Esophagus squamous epithelium (tissue), 5 donors: ENCODE measurements around the gene GABRP. TPM values are rescaled to one million over a fixed set of nuclear protein-coding genes. Genes with fewer than 3 reads are reported as not detected.
A peak's percentile ranks its signal among the peaks of the same experiment; 100 is the strongest.

ENCODE experiments used
- DNase-seq: peaks from one replicate; lab custom pipeline; 2025; lab: John Stamatoyannopoulos, UW
- H3K27ac ChIP-seq, 4 donors: fragments of 200-600 bp; sonication (generic); one replicate each; pipeline ENCODE4 v1.5.1; 2016 to 2019; ENCODE audit warnings: mild to moderate bottlenecking in 1 of 4
- H3K27me3 ChIP-seq, 4 donors: fragments of 200-600 bp; sonication (generic); 1 replicate in 3 of 4; 2 replicates in 1 of 4; pipeline versions ENCODE4 v1.5.1 to v1.6.0; 2017 to 2021; ENCODE audit warnings: antibody characterized with exemption in 1 of 4
- H3K36me3 ChIP-seq, 3 donors: fragments of 200-600 bp; sonication (generic); one replicate each; pipeline ENCODE4 v1.5.1; 2016 to 2019
- H3K4me1 ChIP-seq, 3 donors: fragments of 200-600 bp; sonication (generic); one replicate each; pipeline ENCODE4 v1.5.1; 2017 to 2019
- H3K4me3 ChIP-seq, 4 donors: fragments of 200-600 bp; sonication (generic); 1 replicate in 3 of 4; 2 replicates in 1 of 4; pipeline ENCODE4 v1.5.1; 2016 to 2019; ENCODE audit warnings: mild to moderate bottlenecking in 2 of 4, moderate library complexity in 1 of 4
- H3K9me3 ChIP-seq, 3 donors: fragments of 200-600 bp; sonication (generic); one replicate each; pipeline ENCODE4 v1.5.1; 2016 to 2019
- CTCF ChIP-seq, 6 experiments: fragments of 450-650 bp in 4 of 6; fragments of 200-600 bp in 2 of 6; sonication (generic) in 2 of 6; IDR thresholded peaks; one replicate each; pipeline ENCODE4 v1.5.1; 2016 to 2019; ENCODE audit warnings: antibody characterized with exemption in 6 of 6, mild to moderate bottlenecking in 4 of 6, moderate library complexity in 4 of 6
- POLR2A ChIP-seq, 4 donors: fragments of 450-650 bp; IDR thresholded peaks; one replicate each; pipeline ENCODE4 v1.6.1; 2017; ENCODE audit warnings: antibody characterized with exemption in 4 of 4, mild to moderate bottlenecking in 4 of 4, moderate library complexity in 3 of 4
- WGBS, 2 donors: methylation state at CpG; one replicate each; pipeline ENCODE4 v1.1.5; 2018; 5-methylcytosine and 5-hydroxymethylcytosine counted together
- intact Hi-C: fragments of 100-400 bp; cut with DNase I; formaldehyde crosslinking; loops from one replicate; pipeline ENCODE4 v1.15.0; 2022
- total RNA-seq, 4 donors: library from RNA; depleted of rRNA; stranded (reverse); fragments of >200 nt; gene quantifications; one replicate each; pipeline ENCODE4 v1.1.0, GENCODE V29; 2016
- donor health status: DM: yes; HTN: yes; CAD: no.

Gene GABRP
- total RNA-seq, 4 donors from 2014 or later: 1.1 to 49.2 (median 29.2) TPM

GRCh38 chr5:170769246-170769645 lies 14.3 kb upstream of the GABRP start:
- TF ChIP-seq CTCF (IDR thresholded peaks at IDR 0.05) (no peak), POLR2A (IDR thresholded peaks at IDR 0.05) (no peak)
- 46 to 67% methylated on average over 6 of the region's 6 CpGs for WGBS, 2 donors

GRCh38 chr5:170769898-170770416 lies 13.6 kb upstream of the GABRP start:
- TF ChIP-seq CTCF (IDR thresholded peaks at IDR 0.05) (no peak), POLR2A (IDR thresholded peaks at IDR 0.05) (no peak)
- intact Hi-C loops: no loop called here
- no peaks in the 10 kb centered on the region for H3K9me3 ChIP-seq

More at GRCh38 chr5:170769246-170769645, 14.3 kb upstream of the GABRP start:
- no peak overlapping the region for H3K27ac ChIP-seq
- H3K4me1 ChIP-seq: peaks cover 0 to 24% (median 0%) of the 10 kb centered on the region in 3 donors
- H3K4me3 ChIP-seq: no peak overlapping the region
- H3K27me3 ChIP-seq: peaks cover 0 to 9% (median 0%) of the 10 kb centered on the region in 4 donors
- H3K9me3 ChIP-seq: no peaks in the 10 kb centered on the region
- no peak for DNase-seq
- no peaks in the 10 kb centered on the region for H3K36me3 ChIP-seq
- intact Hi-C loops: no loop called here

GRCh38 chr5:170771496-170771895 lies 12.0 kb upstream of the GABRP start:
- Histone ChIP-seq H3K36me3 (no peaks in the 10 kb centered on the region), H3K4me1 (peaks cover 0 to 30% (median 0%) of the 10 kb centered on the region in 3 donors), H3K9me3 (no peaks in the 10 kb centered on the region), H3K27ac (no peak overlapping the region), H3K27me3 (peaks cover 0 to 9% (median 0%) of the 10 kb centered on the region in 4 donors), H3K4me3 (no peak overlapping the region)
- intact Hi-C loops: no loop called here
- WGBS, 2 donors: 85 to 93% methylated on average over 10 to 15 of the region's 15 CpGs
- DNase-seq: no peak
- TF ChIP-seq POLR2A (IDR thresholded peaks at IDR 0.05): no peak
- TF ChIP-seq CTCF (IDR thresholded peaks at IDR 0.05): no peak

More at GRCh38 chr5:170769898-170770416, 13.6 kb upstream of the GABRP start:
- WGBS, 2 donors: 66 to 78% methylated on average over 5 of the region's 5 CpGs
- no peak overlapping the region for H3K27ac ChIP-seq
- DNase-seq: no peak
- peaks cover 0 to 24% (median 0%) of the 10 kb centered on the region in 3 donors for H3K4me1 ChIP-seq
- no peak overlapping the region for H3K4me3 ChIP-seq
- H3K36me3 ChIP-seq: no peaks in the 10 kb centered on the region
- peaks cover 0 to 9% (median 0%) of the 10 kb centered on the region in 4 donors for H3K27me3 ChIP-seq

- 58 to 71% methylated on average over 6 of the region's 12 CpGs for WGBS, 2 donors
- H3K36me3 ChIP-seq: no peaks in the 10 kb centered on the region
- intact Hi-C loops: no loop called here
- TF ChIP-seq CTCF (IDR thresholded peaks at IDR 0.05): no peak
- no peak for TF ChIP-seq POLR2A (IDR thresholded peaks at IDR 0.05)
- no peaks in the 10 kb centered on the region for H3K9me3 ChIP-seq
- peaks cover 0 to 41% (median 0%) of the 10 kb centered on the region in 3 donors for H3K4me1 ChIP-seq
- H3K4me3 ChIP-seq: no peak overlapping the region
- no peak for DNase-seq
- H3K27me3 ChIP-seq: peaks cover 0 to 9% (median 0%) of the 10 kb centered on the region in 4 donors
- peak overlapping the region in 3 of 4 donors; percentile 34 to 75 (median 42) for H3K27ac ChIP-seq
These were observed 10.2 kb upstream of the GABRP start for GRCh38 chr5:170773024-170773985.

- no peak overlapping the region for H3K27ac ChIP-seq
- intact Hi-C loops: no loop called here
- 87 to 91% methylated on average over 5 of the region's 5 CpGs for WGBS, 2 donors
- peaks cover 0 to 41% (median 0%) of the 10 kb centered on the region in 3 donors for H3K4me1 ChIP-seq
- no peak for DNase-seq
- TF ChIP-seq CTCF (IDR thresholded peaks at IDR 0.05): no peak
- no peak for TF ChIP-seq POLR2A (IDR thresholded peaks at IDR 0.05)
- no peak overlapping the region for H3K4me3 ChIP-seq
- H3K36me3 ChIP-seq: no peaks in the 10 kb centered on the region
- no peaks in the 10 kb centered on the region for H3K9me3 ChIP-seq
- no peaks in the 10 kb centered on the region for H3K27me3 ChIP-seq
These were observed 8.7 kb upstream of the GABRP start for GRCh38 chr5:170774831-170775230.
